NOMO-1 treated with dmso at 0.1 percent for 144 hours (cell line): Measurements from ENCODE around the gene TENT4A.

Experiments
- DNase-seq: peaks from one replicate; lab custom pipeline; 2025; ENCODE audit not compliant: unreplicated experiment; lab: John Stamatoyannopoulos, UW

Gene TENT4A

DNA sequence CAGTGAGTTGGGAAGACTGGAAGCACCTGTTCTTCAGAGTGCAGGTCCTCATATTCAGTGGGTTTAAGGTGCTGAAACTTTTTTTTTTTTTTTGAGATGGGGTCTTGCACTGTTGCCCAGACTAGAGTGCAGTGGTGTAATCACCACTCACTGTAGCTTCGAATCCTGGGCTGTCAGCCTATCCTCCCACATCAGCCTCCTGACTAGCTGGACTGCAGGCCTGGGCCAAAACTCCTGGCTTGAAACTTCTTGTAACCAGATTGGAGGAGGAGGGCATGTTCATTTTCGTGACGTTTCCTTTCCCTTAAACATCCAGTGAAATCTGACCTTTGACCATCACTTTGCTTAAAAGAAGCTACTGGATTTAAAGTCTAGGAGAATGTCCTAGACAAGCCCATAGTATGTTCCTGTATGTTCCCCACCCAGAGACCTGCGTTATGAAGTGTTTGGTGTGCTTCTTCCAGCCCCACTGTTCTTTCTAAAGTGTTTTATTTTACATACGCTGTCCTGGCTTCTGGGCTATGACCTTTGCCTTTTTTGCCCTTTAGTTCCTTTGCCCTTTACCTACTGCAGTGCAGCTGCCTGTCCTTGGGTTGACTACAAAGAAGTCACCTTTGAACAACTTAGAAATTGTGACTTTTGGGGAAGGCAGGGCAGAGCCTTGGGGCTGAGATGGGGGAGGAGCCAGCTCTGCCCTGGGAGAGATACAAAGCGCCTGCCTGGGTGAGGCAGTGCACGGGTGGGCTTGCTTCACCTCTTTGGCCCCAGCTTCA lies 18.4 kb downstream of the TENT4A start:
- DNase-seq = no peak

DNA sequence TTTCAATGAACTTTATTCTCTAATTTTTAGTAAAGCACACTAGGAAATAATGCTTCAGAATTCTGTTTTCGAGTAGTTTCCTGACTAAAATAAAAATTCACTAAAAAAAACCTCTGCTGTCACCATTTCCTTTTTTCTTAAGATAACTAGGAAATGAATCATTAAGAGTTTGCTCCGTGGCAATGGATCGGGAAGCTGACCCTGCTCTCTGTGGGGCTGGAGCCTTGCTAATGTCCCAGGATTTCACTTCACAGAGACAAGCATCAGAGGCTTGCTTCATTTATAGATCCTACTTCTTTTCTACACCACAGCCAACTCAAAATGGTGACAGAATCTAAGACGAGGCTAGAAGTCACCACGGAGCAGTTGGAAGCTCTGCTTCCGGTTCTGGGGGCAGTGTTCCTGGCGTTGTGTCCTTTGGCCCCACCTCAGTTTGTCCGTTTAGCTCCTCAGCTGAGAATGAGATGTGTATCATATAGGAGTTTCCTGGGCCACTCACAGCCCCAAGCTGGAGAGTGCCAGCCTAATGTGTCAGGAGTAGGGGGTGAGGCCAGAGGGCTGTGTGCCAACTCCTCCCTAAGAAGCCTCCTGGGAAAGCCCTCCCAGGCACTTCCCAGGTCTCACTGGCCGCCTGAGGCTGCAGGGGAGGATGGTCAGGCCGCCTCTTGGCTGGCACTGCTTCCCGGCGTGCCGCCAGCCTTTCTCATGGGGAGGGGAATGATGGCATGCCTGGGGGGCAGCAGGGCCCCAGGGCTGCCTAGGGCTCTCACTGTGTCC lies 19.6 kb downstream of the TENT4A start:
- DNase-seq = no peak

DNA sequence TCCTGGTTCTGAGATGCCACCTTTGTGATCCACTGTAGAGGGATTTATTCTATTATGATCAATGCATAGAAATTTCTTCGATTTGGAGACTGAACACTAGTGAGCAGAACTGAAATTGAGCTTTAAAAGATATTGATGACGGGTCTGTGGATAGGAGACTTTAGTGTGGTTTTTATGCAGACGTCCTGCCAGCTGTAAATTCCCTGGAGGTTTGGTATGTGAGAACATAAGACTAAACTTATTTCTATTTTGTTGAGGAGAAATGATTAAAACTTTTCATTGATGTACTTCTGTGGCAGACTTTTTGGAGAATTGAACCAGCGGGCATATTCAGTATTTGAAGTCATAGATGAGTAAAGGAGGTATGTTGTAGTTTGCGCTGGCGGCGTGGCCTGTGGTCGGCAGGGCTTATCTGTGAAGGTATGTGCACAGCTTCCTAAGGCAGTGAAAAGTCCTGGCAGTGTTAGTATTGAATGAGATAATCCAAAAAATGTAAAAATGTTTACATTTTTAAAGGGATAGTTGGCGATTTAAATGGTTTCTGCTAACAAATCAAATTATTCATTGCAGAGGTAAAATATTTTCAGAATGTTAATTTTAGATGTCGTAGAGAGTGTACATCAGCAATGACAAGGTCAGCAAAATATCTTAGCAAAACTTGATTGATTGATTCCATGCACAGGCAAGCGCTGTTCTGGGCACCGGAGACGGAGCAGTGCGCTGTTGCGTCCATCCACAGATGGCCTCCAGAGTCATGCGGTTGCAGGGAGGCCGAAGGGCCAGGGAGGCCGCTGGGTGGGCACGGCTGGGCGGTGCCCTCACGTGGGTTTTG lies 20.4 kb downstream of the TENT4A start:
- no peak for DNase-seq

DNA sequence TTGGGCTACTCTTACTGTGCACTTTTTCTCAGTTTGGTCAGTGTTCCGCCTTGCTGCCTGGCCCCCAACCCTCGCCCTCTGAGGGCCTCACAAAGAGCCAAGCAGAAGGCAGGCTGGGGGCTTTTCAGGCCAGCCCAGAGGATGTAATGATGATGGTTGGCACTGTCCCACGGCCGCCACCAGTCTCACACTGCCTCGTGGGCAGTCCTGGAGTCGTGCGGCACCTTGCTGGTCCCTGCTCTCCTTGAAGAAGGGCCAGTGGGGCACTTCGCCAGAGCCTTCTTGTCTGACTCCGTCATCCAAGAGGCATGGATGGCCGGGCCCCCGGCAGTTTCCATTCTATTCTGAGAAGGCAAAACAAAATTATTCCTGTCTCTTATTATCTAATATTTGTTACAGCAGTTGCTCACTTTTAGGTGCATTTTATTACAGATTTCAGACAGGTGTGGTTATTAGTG lies 21.0 kb downstream of the TENT4A start:
- no peak for DNase-seq

DNA sequence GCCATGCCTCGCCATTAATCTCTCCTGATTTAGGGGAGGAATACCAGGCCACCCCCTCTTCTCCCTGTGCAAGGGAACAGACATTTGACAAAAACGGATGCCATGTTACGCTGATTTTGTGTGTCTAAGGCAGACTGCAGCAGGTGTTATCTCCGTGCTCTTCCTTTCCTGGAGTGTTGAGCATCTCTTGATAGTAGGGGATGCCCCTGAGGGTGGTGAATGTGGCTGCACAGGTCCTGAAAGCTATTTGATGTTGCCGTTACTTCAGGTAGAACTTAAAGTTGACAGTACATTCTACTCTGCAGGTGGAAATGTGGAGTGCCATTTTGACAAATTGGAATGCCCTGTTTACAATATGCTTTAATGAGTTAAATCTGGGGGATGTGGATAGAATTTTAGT lies 21.5 kb downstream of the TENT4A start:
- DNase-seq = no peak

DNA sequence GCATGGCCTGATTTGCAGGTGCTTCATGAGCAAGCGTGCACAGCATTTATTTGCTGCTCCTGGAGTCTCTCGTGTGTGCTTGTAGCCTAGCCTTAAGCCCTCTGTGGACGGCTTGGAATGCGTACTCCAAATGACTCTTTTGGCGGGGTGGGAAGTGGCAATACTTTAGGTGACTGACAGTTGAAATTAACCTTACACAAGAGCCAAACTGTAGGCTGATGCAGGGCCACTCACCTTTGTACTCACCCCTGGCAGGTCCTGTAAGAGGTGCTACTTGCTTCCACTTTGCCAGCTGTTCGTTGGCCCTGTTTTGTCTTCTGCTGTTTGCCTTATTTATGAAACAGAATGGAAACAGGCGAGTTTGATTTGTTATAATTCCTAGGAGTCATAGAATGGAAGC lies 22.9 kb downstream of the TENT4A start:
- no peak for DNase-seq

DNA sequence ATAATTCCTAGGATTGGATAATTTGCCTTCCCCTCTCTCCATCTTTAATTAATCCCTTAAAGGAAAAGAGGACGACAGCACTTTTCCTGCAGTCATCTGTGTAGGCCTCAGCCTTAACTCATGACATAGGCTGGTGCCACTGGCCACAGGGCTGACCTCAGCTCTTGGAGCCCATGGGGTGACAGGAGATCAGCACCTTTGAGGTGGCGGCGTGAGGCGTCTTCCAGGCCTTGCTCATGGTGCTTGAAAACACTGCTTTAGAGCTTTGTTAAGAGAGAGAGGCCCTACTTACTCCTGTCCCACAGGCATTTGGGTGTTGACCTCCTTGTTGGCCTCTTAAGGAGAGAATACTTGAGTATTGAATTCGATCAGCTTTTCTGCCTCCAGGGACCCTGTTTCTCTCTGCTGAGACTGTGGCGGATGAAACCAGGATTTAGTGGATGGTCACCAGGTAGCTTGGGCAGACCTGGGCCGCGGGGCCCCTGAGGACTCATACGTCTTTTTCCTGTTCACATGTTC lies 23.4 kb downstream of the TENT4A start:
- no peak for DNase-seq

DNA sequence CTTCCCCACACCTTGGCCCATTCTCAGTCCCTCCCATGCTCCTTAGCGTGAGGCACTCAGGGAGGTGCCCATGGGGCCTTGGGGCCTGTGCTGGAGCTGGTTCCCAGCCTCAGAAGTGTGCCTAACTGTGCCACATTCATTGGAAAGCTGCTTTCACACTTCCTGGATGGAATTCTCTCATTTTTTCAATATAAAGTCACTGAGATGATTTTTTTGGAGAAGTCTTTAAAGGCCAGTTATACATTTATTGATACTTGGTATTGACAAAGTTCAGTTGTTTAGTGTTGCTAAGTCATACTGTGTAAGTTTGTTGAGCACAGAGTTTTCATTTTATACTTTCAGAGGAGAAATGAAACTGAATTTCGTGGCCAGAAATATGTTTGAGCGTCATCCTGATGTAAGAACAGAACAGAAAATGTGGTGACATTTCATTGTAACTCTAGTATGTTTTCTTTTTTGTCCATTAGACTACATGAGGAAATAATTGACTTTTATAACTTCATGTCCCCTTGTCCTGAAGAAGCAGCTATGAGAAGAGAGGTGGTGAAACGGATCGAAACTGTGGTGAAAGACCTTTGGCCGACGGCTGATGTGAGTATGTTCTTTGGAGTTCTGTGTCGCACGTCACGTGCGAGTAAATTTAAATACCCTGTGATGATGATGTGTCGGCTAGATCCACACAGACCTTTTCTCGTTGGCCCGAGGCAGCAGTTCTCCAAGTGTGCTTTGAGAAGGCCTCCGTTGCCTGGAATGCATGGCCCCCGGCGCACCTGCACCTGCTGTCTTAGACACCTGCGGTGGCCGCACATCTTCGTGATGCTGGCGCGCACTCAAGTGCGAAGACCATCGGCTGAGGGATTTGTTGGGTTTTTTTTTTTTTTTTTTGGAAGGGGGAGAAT lies 24.1 kb downstream of the TENT4A start:
- DNase-seq = no peak

DNA sequence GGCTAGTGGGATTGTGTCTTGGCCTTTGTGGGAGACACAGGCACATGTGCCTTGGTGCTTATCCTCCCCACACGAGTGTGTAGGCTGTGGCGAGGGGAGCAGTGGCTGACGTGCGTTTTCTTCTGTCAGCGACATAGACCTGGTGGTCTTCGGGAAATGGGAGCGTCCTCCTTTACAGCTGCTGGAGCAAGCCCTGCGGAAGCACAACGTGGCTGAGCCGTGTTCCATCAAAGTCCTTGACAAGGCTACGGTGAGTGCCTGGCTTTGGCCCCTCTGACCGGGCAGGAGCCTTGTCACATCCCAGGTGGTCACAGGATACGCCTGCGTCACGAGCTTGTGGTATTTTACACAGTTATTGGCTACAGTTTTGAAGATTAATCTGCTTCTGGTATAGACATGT lies 26.4 kb downstream of the TENT4A start:
- DNase-seq = no peak

DNA sequence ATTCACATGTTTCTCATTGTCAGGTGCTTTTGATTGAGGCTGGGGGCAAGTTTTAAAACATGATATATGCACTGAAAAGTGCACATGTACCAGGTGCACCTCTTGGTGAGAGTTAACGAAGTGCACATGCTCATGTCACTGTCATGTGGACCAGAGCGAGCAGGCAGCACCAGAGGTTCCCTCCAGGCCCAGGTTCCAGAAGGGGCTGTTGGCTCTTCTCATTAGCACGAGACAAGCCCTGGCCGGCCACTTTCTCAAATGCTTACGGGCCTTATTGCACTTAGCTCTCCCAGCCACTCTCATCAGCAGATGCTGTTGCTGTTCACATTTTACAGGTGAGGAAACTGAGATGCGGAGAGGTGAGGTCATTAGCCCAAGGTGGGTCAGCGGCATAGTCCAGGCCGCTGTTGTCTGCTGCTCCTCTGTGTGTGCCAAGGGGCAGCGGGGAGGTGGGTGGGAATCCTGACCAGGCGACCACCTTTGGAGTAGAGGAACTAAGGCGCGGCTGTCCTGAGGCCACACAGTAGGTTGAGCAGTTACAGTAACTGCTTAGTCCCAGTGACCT lies 27.4 kb downstream of the TENT4A start:
- no peak for DNase-seq

DNA sequence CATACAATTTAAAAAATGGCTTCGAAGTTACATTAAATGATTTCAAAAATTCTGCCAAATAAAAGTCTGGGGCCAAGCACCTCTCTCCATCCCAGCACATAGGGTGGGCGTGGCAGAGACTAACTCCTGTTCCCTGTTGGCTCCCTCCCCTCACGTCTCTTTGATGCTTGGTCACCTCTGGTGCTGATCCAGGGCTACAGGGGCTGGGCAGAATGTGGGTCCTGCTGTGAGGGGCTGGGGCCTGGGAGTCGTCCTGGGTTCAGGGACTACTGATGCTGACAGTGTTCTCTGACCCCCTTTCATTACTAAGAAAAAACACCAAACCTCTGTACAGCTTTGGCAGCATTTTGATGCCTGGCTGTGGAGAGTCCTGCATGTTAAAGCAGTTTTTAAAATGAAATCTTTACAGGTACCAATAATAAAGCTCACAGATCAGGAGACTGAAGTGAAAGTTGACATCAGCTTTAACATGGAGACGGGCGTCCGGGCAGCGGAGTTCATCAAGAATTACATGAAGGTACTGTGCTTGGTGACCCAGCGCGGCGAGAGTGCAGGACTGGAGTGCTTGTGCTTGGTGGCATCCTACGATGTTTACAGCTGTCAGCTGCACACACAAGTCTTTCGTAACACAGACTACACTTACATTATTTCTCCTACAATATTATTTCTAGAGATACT lies 29.0 kb downstream of the TENT4A start:
- no peak for DNase-seq

DNA sequence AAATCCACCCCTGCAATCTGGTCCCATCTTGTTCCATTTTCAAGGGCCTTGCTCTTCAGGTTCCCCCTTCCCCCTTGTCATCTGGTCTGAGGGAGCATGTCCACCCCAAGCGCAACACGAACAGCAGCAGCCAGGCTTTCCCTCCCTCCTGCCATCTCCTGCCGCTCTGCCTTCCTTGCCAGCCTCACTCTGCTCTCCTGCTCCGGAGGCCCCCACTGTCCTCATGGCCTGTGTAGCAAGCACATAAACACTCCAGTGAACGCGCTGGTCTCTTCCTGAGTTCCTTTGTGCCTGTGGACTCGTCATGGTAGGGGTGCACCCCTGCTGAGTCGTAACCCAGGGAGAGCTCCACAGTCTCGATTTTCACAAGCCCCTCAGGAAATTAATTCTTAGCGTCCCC lies 29.9 kb downstream of the TENT4A start:
- no peak for DNase-seq

DNA sequence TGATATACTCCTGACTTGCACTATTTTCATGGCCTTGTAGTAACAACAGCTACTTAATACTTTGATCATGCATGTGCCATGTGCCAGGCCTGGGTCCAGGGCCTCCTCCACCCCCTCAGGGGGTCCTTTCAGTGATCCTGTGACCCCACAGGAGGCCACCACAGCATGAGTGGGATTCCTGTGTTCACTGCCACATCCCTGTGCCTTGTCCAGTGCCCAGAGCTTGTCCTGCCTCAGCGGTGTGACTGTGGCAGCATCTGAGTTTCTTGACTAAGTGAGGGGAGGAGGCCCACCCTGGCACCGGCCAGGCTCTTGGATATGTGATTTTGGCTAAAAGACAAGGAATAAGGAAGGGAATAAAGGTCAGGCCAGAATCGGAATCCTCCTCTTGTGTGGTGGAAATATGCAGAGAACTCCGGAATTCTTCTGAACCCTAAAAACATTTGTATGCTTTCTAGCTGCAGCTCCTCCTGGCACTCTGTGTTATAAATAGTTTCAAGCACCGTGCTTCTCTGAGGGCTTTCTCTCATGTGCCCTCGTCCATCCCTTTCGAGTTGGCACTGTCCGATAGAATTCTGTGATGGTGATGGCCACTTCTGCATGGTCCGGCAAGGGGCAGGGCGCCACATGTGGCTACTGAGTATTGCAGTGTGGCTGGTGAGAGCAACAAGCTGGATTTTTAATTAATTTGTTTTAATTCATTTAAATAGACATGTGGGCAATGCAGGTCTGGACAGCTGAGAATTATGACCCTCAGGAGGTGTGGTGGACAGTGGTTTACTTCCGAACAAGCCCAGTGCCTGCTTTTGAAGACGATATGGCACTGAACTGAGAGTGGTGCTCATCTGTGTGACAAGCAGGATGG lies 31.8 kb downstream of the TENT4A start:
- DNase-seq = no peak

DNA sequence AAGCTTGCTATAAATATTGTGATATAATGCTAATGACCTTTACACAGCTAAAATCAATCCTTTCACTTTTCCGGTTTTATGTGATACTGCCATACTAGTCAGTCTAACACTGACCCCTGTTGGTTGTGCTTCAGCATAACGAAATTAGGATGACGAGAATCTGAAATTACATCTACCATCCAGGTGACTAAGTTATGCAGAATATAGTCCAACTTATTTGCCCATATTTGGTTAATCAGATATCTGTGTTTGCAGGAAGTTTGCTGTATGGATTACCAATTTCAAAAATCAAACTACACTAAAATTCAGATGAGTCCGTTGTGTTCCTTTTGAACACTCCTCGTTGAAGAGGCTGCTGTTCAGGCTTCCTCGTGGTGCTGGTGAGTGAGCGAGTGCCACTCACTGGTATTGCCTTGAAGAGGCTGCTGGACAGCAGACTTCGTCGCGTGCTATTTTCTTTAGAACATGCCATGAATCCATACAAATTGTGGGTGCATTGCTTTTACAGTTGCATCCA lies 32.5 kb downstream of the TENT4A start:
- no peak for DNase-seq

DNA sequence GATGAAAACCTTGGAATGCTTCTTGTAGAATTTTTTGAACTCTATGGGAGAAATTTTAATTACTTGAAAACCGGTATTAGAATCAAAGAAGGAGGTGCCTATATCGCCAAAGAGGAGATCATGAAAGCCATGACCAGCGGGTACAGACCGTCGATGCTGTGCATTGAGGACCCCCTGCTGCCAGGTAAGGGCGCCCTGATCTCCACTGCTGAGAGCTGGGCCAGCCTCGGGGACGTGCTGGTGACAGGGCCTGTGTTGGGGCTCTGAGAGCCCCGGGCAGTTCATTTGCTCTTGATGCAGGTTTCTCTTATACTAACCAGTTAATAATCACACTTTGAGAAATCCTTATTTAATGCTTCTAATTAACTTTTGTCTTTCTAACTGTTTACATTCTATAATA lies 33.0 kb downstream of the TENT4A start:
- no peak for DNase-seq

DNA sequence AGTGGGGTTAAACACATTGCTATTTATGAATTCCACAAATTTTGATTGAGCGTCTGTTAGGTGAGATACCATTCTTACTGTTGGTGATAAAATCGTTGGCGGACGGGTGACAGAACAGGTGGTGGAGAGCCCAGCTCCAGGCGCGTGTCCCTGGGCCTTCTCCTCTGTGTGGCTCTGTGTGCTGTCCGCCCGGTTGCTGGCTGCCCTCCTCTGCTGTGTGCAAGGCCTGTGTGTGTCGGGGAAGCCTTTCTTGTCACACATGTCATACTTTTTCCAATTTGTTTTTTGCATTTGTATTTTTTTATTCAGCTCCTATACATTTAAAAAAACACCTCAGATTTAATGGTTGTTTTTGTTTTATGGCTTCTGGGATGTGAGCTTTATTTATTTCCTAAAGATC lies 33.9 kb downstream of the TENT4A start:
- no peak for DNase-seq

DNA sequence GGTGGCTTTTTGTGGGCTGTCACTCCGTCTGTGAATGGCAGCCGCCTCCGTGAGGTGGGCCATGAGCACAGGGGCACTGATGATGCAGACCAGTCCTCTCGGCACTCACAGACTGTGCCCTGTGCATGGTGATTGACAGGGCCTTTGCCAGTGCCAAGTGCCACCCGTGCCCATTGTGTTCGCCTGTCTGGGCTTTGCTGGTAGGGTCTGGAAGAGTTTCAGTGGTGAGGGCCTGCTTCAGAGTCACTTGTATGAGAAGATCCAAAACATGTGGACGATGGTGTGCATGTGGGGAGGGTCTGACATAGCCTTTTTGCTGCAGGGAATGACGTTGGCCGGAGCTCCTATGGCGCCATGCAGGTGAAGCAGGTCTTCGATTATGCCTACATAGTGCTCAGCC lies 34.9 kb downstream of the TENT4A start:
- no peak for DNase-seq

DNA sequence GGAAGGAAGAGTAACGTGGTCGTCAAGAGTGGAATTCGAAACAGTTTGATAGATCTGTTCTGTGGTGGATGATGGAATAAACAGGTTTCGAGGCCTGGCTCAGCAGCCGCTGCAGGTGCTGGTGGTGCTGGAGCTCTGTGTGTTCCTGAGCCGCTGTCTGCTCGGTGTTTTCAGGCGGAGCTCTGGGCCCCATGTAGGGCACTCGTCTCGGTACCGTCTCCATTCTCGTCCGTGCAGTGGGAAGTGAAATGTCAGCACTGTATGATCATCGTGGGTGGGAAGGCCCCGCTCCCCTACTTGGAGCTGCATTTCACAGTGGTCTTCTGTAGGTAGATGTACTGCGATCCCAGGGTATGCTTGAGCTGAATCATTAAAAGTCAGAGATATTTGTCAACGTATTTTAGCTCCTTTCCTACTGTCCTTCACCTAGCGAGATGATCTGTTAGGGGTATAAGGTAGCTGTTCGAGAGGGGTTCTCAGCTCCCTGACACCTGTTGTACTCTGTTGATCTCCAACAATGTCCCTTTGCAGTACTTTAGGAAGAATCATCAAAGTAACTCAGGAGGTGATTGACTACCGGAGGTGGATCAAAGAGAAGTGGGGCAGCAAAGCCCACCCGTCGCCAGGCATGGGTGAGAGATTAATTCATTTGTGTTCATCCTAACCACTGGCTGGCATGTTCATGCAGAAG lies 35.9 kb downstream of the TENT4A start:
- DNase-seq = no peak
